NK-92 (cell line): ENCODE measurements around the gene NDUFB4.
"Not testable (repeated sequence)": the region's sequence is repeated elsewhere in the genome, so short reads cannot be mapped to it uniquely, and the experiment has no call there.

Experiments used
- DNase-seq: peaks from one replicate; lab custom pipeline; 2025; ENCODE audit not compliant: unreplicated experiment; lab: John Stamatoyannopoulos, UW

Gene NDUFB4

GRCh38 chr3:120636795-120637401, 40.8 kb downstream of the NDUFB4 start:
- DNase-seq = no peak

DNA sequence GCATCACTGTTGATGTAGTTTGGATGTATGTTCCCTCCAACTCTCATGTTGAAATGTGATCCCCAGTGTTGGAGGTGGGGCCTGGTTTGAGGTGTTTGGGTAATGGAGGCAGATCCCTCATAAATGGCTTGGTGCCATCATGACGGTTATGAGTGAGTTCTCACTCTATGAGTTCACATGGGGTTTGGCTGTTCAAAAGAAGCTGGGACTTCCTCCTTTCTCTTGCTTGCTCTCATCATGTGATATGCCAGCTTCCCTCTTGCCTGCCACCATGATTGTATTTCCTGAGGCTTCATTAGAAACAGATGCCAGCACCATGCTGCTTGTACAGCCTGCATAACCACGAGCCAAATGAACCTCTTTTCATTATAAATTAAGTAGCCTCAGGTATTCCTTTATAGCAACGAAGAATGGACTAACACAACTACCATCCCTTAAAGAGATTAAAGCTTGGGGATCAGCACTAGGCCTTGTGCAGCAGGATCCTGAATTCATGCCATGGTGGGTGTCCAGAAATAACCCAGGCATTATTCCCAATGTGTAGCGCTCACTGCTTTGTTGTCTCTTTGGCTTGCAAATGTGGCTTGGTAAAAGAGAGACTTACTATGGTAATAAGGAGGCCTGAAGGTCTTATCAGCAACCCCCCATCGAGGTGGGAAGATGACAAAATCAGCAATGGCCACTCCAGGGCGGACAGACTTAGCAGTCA, 41.9 kb downstream of the NDUFB4 start:
- DNase-seq = no peak

DNA sequence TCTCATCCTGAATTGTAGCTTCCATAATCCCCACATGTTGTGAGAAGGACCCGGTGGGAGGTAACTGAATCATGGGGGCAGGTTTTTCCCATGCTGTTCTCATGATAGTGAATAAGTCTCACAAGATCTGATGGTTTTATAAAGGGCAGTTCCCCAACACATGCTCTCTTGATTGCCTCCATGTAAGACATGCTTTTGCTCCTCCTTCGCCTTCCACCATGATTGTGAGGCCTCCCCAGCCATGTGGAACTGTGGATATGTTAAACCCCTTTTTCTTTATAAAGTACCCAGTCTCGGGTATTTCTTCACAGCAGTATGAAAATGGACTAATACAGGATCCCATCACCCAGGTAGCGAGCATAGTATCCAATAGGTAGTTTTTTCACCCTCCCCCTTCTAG, 42.7 kb downstream of the NDUFB4 start:
- not testable (repeated sequence) for DNase-seq

GRCh38 chr3:120640231-120640630, 44.1 kb downstream of the NDUFB4 start:
- DNase-seq = no peak

- no peak for DNase-seq
Observed at GRCh38 chr3:120641696-120642246, 45.6 kb downstream of the NDUFB4 start.

DNA sequence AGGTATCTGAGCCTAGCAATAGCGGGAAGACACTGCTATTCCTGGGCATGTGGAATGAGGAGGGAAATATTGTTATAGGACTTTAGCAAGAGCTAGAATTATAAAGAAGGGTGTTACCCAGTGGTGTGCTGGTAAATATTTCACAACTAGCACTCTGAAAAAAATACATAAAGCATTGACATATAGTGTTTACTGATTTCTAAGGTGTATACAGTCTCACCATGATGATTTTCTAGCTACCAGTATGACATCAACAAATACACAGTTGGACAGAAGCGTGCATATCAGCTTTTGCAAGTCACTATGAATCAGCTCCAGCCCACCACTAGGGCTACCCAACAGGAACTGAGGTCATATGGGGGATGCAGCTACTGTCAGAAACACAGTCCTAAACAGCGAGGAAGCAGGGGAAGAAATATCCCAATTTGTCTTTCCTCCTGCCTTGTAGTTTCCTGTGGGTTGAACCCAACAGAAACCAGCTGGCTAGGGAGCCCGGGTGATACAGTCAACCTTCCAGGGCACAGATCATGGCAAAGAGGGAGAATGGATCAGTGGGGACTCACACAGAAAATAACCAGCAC, 46.3 kb downstream of the NDUFB4 start:
- DNase-seq = no peak

- no peak for DNase-seq
Observed at GRCh38 chr3:120645083-120645845, 49.1 kb downstream of the NDUFB4 start.

DNA sequence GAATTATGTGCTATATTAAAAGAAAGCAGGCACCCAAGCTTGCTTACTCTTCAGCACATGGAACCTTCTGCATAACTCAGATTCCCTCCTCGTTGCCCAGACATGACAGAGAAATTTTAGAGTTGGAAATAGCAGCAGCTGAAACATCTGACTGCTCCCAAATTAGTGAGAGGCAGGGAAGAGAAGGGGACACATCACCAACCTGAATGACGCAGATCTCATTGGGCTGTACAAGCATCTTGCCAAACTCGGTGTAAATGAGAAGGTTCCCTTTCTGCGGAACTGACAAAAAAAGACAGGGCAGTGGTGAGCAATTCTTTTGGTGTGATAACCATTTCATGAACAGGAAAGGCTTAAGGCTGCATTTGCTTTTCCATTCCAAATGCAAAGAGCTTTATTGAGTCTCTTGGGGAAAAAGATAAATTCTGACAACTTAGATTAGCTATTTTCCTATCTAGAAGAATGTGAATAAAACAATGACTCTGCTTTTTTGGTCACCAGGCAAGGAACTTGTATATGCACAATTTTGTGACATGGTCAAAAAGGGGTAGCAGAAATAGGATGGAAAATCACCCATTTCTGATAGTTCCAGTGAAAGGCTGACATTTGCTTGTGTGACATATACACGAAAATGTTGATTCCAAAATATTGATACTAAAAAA, 50.8 kb downstream of the NDUFB4 start:
- DNase-seq = no peak

GRCh38 chr3:120648290-120648689, 52.2 kb downstream of the NDUFB4 start:
- DNase-seq = no peak

DNA sequence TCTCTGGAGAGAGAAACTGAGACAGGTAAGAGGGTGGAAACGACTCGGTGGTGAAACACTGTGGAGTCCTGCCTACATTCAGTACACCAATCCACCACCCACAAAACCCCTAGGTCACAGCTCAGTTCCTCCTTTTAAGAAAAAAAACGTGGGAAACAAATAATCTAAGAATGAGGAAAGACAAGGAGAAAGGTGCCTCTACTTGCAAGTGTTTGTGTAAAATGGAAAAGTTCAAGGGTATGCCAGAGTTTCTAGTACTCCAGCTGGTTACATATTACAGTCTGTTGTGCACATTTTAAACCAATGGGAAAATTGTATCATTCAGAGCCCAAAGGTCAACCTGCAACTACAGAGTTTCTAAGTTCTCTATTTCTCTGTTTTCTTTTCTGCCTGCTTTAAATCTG, 53.7 kb downstream of the NDUFB4 start:
- no peak for DNase-seq

GRCh38 chr3:120650311-120650710, 54.2 kb downstream of the NDUFB4 start:
- no peak for DNase-seq
